Nephron (organoid): Measurements from ENCODE around the gene ZER1.

Experiments used
- H3K27ac Mint-ChIP-seq, 3 experiments: 2 replicates each; pipeline ENCODE4 v1.8.0; 2020; ENCODE audit warnings: mixed read lengths in 3 of 3, mild to moderate bottlenecking in 2 of 3, moderate library complexity in 1 of 3
- H3K27me3 Mint-ChIP-seq: 2 replicates; pipeline ENCODE4 v1.8.0; 2021; ENCODE audit warnings: low read depth, mild to moderate bottlenecking, moderate library complexity, mixed read lengths
- H3K36me3 Mint-ChIP-seq: 2 replicates; pipeline ENCODE4 v1.8.0; 2020; ENCODE audit warnings: low read depth, mixed read lengths
- H3K4me1 Mint-ChIP-seq: 2 replicates; pipeline ENCODE4 v1.8.0; 2020; ENCODE audit warnings: mixed read lengths
- H3K4me3 Mint-ChIP-seq, 3 experiments: 2 replicates each; pipeline ENCODE4 v1.8.0; 2020; ENCODE audit warnings: mild to moderate bottlenecking in 3 of 3, mixed read lengths in 3 of 3, moderate library complexity in 2 of 3
- H3K9me3 Mint-ChIP-seq: 2 replicates; pipeline ENCODE4 v1.8.0; 2020; ENCODE audit warnings: mixed read lengths
- TF ChIP-seq, protein P1 (sequence below), 3 experiments: fragments of 200-600 bp; sonication (generic); IDR thresholded peaks; one replicate each; pipeline ENCODE4 v1.5.0; 2021; ENCODE audit warnings: antibody characterized with exemption in 3 of 3; ENCODE audit not compliant: unreplicated experiment in 3 of 3

The ZER1 gene

DNA sequence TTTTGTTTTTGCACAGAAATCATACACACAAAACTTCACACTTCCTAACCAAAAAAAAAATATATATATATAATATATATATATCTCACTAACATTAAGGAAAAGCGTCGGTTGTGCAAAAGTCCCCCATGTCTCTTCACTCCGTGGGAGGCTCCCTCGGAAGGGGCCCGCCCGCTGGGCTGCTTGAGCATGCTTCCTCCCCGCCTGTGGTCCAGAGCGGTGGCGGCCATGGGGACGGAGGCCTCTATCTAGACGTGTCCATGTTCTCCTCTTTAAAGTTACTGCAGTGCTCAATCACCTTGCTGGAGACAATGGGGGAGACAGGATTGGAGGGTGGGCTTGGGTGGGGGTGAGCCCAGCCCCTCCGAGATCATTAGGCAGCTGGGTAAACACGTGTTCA lies 40.6 kb downstream of the ZER1 start:
- H3K4me1 Mint-ChIP-seq, result peaks cover 13% of the 10 kb centered on the region
- TF ChIP-seq, protein P1, sequence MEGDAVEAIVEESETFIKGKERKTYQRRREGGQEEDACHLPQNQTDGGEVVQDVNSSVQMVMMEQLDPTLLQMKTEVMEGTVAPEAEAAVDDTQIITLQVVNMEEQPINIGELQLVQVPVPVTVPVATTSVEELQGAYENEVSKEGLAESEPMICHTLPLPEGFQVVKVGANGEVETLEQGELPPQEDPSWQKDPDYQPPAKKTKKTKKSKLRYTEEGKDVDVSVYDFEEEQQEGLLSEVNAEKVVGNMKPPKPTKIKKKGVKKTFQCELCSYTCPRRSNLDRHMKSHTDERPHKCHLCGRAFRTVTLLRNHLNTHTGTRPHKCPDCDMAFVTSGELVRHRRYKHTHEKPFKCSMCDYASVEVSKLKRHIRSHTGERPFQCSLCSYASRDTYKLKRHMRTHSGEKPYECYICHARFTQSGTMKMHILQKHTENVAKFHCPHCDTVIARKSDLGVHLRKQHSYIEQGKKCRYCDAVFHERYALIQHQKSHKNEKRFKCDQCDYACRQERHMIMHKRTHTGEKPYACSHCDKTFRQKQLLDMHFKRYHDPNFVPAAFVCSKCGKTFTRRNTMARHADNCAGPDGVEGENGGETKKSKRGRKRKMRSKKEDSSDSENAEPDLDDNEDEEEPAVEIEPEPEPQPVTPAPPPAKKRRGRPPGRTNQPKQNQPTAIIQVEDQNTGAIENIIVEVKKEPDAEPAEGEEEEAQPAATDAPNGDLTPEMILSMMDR (IDR thresholded peaks at IDR 0.05; ENCODE audit: unreplicated experiment in 3 of 3), result no peak
- peaks cover 21% of the 10 kb centered on the region for H3K36me3 Mint-ChIP-seq
- no peak overlapping the region for H3K27ac Mint-ChIP-seq
- H3K4me3 Mint-ChIP-seq, result no peak overlapping the region
- no peaks in the 10 kb centered on the region for H3K27me3 Mint-ChIP-seq
- H3K9me3 Mint-ChIP-seq, result no peaks in the 10 kb centered on the region

DNA sequence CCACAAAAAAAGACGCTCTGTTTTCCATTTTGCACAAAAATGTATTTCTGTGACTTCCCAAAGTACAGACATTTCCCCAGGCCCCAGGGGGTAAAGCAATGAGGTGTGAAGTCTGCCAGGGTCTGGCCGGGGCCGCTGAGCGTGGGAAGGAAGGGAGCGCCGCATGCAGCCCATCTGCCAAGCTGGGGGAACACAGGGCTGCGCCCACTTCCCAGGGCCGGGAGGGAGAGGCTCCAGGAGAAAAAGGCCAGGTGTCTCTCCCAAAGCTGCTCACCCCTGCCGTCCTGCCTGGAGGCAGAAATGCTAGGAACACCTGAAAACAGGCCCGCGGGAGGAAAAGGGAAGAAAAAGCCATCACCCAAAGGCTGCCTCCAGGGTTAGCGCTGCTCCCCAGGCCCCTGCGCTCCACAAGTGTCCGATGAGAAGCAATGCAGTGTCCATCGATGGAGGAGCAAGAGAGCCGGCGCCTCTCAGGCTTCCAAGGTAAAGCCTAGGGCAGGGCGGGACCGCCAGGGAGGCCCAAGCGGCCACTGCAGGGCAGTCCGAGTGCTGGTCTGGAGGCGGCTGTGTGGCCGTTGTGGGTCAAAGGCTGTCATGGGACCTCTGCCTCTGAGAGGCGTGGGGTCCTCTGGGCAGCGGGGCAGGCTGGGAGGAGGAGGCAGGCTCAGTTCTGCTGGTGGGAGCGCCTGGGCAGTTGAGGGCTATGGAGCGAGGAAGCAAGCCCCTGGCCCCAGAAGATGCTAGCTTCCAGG lies 41.8 kb downstream of the ZER1 start:
- H3K27me3 Mint-ChIP-seq, result no peaks in the 10 kb centered on the region
- H3K36me3 Mint-ChIP-seq, result peaks cover 14% of the 10 kb centered on the region
- no peak overlapping the region for H3K4me3 Mint-ChIP-seq
- H3K27ac Mint-ChIP-seq, result peak overlapping the region; percentile 10 to 41 (median 33)
- TF ChIP-seq, protein P1 (IDR thresholded peaks at IDR 0.05; ENCODE audit: unreplicated experiment in 3 of 3), result no peak
- peaks cover 10% of the 10 kb centered on the region for H3K4me1 Mint-ChIP-seq
- no peaks in the 10 kb centered on the region for H3K9me3 Mint-ChIP-seq

DNA sequence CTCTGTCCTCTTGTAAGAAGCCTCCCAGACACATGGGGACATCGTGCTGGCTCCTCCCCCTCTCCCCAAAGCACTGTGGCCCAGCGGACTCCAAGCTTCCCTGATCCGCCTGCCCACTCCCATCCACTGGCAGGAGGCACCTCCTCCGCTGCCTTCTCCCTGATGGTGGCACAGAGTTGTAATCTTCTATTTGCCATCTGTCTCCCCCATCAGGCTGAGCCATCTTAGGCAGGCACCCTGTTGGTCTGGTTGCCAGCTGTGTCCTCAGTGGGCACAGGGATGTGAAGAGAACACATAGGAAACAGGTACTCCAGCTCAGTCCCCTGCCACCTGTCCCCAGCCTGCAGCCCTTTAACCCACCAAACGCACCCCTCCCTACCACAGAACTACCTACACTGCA lies 42.4 kb downstream of the ZER1 start:
- Mint-ChIP-seq H3K27me3 (no peaks in the 10 kb centered on the region), H3K4me1 (peaks cover 16% of the 10 kb centered on the region), H3K9me3 (no peaks in the 10 kb centered on the region), H3K27ac (peak overlapping the region; percentile 33 to 72 (median 41)), H3K4me3 (no peak overlapping the region), H3K36me3 (peaks cover 10% of the 10 kb centered on the region)
- TF ChIP-seq, protein P1 (IDR thresholded peaks at IDR 0.05; ENCODE audit: unreplicated experiment in 3 of 3), result no peak

DNA sequence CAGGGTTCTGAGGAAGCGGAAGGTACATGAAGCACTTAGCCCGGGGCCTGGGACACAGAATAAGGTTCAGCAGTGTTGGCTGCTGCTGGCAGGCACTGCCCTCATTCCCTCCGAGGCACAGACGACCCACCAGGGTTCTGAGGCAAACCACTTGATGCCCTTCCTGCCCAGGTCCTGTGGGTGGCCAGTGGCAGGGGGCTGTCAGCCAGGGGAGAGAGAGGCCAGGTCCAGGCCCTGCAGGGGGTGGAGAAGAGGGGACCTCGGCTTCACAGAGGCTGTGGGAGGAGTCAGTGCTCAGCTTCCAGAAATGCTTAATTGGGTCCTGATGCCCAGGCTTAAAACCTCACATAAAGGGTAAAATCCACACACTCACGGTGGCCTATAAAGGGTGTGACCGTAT lies 43.4 kb downstream of the ZER1 start:
- Mint-ChIP-seq H3K27me3 (no peaks in the 10 kb centered on the region), H3K4me1 (peaks cover 19% of the 10 kb centered on the region), H3K4me3 (no peak overlapping the region)

DNA sequence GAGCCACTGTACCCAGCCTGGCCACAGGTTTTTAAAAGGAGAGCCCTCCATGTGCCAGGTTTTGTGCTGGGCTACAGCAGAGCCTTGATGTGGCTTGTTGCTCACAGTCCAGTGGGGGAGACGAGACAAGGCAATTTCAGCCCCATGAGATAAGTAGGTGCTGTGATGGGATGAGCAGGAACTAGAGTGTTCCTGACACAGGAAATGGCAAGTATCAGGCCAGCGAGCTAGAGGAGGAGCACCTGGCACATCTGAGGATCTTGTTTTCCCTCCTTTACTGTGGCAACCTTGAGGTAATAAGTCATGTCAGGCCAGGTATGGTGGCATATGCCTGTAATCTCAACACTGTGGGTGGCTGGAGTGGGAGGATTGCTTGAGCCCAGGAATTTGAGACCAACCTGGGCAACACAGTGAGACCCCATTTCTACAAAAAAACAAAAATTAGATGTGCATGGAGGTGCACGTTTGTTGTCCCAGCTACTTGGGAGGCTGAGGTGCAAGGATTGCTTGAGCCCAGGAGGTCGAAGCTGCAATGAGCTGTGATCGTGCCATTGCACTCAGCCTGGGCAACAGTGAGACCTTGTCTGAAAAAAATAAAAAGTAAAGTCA lies 44.0 kb downstream of the ZER1 start:
- H3K27ac Mint-ChIP-seq, result no peak overlapping the region
- TF ChIP-seq, protein P1 (IDR thresholded peaks at IDR 0.05; ENCODE audit: unreplicated experiment in 3 of 3), result no peak
- H3K27me3 Mint-ChIP-seq, result no peaks in the 10 kb centered on the region
- peaks cover 17% of the 10 kb centered on the region for H3K4me1 Mint-ChIP-seq
- H3K9me3 Mint-ChIP-seq, result no peaks in the 10 kb centered on the region
- no peak overlapping the region for H3K4me3 Mint-ChIP-seq
- peaks cover 3% of the 10 kb centered on the region for H3K36me3 Mint-ChIP-seq

More for the DNA sequence above, 43.4 kb downstream of the ZER1 start:
- no peak overlapping the region for H3K27ac Mint-ChIP-seq
- no peaks in the 10 kb centered on the region for H3K9me3 Mint-ChIP-seq
- TF ChIP-seq, protein P1 (IDR thresholded peaks at IDR 0.05; ENCODE audit: unreplicated experiment in 3 of 3), result no peak
- H3K36me3 Mint-ChIP-seq, result peaks cover 8% of the 10 kb centered on the region
